HL-60 (cell line): Measurements from ENCODE around the gene FEV.

ENCODE experiments used
- DNase-seq, 2 experiments: peaks; one replicate each; pipeline ENCODE4 v3.0.0-alpha.2; 2010 to 2020; ENCODE audit warnings: low read depth in 1 of 2, low spot score in 1 of 2
- H3K27ac ChIP-seq: fragments of 250-450 bp; sonication (Bioruptor Pico); replicated peaks from 2 replicates; pipeline ENCODE4 v1.5.1; 2020; ENCODE audit warnings: mild to moderate bottlenecking, moderate library complexity
- H3K27me3 ChIP-seq: fragments of 250-450 bp; sonication (Bioruptor Pico); 2 replicates; pipeline ENCODE4 v1.5.1; 2021; ENCODE audit warnings: mild to moderate bottlenecking, moderate library complexity; ENCODE audit not compliant: insufficient read depth, poor library complexity, severe bottlenecking
- H3K4me3 ChIP-seq: replicated peaks from 2 replicates; pipeline ENCODE4 v1.5.1; 2011; ENCODE audit warnings: mild to moderate bottlenecking, control low read depth, low read length; ENCODE audit not compliant: insufficient read depth
- GABPA ChIP-seq: IDR thresholded peaks from 2 replicates; pipeline ENCODE4 v1.6.1; 2012; ENCODE audit warnings: low read depth
- POLR2AphosphoS5 ChIP-seq: IDR thresholded peaks from 2 replicates; pipeline ENCODE4 v1.6.1; 2012; ENCODE audit warnings: low read depth
- REST ChIP-seq: IDR thresholded peaks from 2 replicates; pipeline ENCODE4 v1.6.1; 2012; ENCODE audit warnings: low read depth; ENCODE audit not compliant: insufficient replicate concordance
- SPI1 ChIP-seq: IDR thresholded peaks from 2 replicates; pipeline ENCODE4 v1.6.1; 2012; ENCODE audit warnings: low read depth, mild to moderate bottlenecking, borderline replicate concordance
- TF ChIP-seq, protein P1 (sequence below): IDR thresholded peaks from one replicate; pipeline ENCODE4 v1.5.1; 2011; ENCODE audit warnings: low read length, control low read depth, inconsistent platforms; ENCODE audit not compliant: insufficient read depth

Gene FEV

GRCh38 chr2:219026946-219027345 is 42.0 kb upstream of the FEV start:
- no peak for TF ChIP-seq POLR2AphosphoS5
- TF ChIP-seq, protein P1, sequence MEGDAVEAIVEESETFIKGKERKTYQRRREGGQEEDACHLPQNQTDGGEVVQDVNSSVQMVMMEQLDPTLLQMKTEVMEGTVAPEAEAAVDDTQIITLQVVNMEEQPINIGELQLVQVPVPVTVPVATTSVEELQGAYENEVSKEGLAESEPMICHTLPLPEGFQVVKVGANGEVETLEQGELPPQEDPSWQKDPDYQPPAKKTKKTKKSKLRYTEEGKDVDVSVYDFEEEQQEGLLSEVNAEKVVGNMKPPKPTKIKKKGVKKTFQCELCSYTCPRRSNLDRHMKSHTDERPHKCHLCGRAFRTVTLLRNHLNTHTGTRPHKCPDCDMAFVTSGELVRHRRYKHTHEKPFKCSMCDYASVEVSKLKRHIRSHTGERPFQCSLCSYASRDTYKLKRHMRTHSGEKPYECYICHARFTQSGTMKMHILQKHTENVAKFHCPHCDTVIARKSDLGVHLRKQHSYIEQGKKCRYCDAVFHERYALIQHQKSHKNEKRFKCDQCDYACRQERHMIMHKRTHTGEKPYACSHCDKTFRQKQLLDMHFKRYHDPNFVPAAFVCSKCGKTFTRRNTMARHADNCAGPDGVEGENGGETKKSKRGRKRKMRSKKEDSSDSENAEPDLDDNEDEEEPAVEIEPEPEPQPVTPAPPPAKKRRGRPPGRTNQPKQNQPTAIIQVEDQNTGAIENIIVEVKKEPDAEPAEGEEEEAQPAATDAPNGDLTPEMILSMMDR, result no peak
- TF ChIP-seq GABPA, result no peak
- no peak for TF ChIP-seq REST
- TF ChIP-seq SPI1, result no peak
- Histone ChIP-seq H3K4me3 (no peak overlapping the region), H3K27ac (no peak overlapping the region), H3K27me3 (peaks cover 11% of the 10 kb centered on the region)
- no peak for DNase-seq

GRCh38 chr2:219025637-219026585 is 40.9 kb upstream of the FEV start:
- DNase-seq, result no peak
- Histone ChIP-seq H3K27me3 (peaks cover 7% of the 10 kb centered on the region), H3K4me3 (no peak overlapping the region), H3K27ac (no peak overlapping the region)
- no peak for TF ChIP-seq GABPA
- TF ChIP-seq, protein P1, result no peak
- no peak for TF ChIP-seq SPI1
- no peak for TF ChIP-seq REST

- Histone ChIP-seq H3K27me3 (peaks cover 4% of the 10 kb centered on the region), H3K27ac (no peak overlapping the region), H3K4me3 (no peak overlapping the region)
- no peak for TF ChIP-seq GABPA
- TF ChIP-seq POLR2AphosphoS5, result no peak
- TF ChIP-seq, protein P1, result no peak
- no peak for TF ChIP-seq SPI1
- TF ChIP-seq REST, result no peak
- no peak for DNase-seq
Measured at GRCh38 chr2:219024059-219024458, 39.1 kb upstream of the FEV start.
